ENCODE data around the gene BRD3OS.

The BRD3OS gene

GRCh38 chr9:134068744-134069479, 43.6 kb downstream of the BRD3OS start:
- TF ChIP-seq TAF1 (IDR thresholded peaks at IDR 0.05; ENCODE audit: low read depth) (no peak), ZBTB7A (IDR thresholded peaks at IDR 0.05; ENCODE audit: low read depth) (no peak), USF1 (IDR thresholded peaks at IDR 0.05) (no peak), CREB1 (IDR thresholded peaks at IDR 0.05; ENCODE audit: low read depth) (no peak), REST (IDR thresholded peaks at IDR 0.05; ENCODE audit: low read depth) (no peak), MAX (IDR thresholded peaks at IDR 0.05) (no peak), CEBPB (IDR thresholded peaks at IDR 0.05) (no peak), TEAD4 (IDR thresholded peaks at IDR 0.05) (no peak), EP300 (IDR thresholded peaks at IDR 0.05; ENCODE audit: borderline replicate concordance) (no peak), TCF12 (IDR thresholded peaks at IDR 0.05; ENCODE audit: low read depth) (no peak), FOXM1 (IDR thresholded peaks at IDR 0.05; ENCODE audit: borderline replicate concordance, low read depth) (no peak), EGR1 (IDR thresholded peaks at IDR 0.05) (no peak), NFIC (IDR thresholded peaks at IDR 0.05) (no peak), YY1 (IDR thresholded peaks at IDR 0.05; ENCODE audit: low read depth) (no peak), RAD21 (IDR thresholded peaks at IDR 0.05; ENCODE audit: low read depth) (no peak)

GRCh38 chr9:134069480-134070399, 44.5 kb downstream of the BRD3OS start:
- TF ChIP-seq MAX (IDR thresholded peaks at IDR 0.05): no peak

- TF ChIP-seq YY1 (IDR thresholded peaks at IDR 0.05; ENCODE audit: low read depth) (no peak), FOXM1 (IDR thresholded peaks at IDR 0.05; ENCODE audit: borderline replicate concordance, low read depth) (no peak), CREB1 (IDR thresholded peaks at IDR 0.05; ENCODE audit: low read depth) (no peak), USF1 (IDR thresholded peaks at IDR 0.05) (no peak), RAD21 (IDR thresholded peaks at IDR 0.05; ENCODE audit: low read depth) (no peak), EP300 (IDR thresholded peaks at IDR 0.05; ENCODE audit: borderline replicate concordance) (no peak), TEAD4 (IDR thresholded peaks at IDR 0.05) (no peak), TAF1 (IDR thresholded peaks at IDR 0.05; ENCODE audit: low read depth) (no peak)
Observed at GRCh38 chr9:134071149-134071548, 45.9 kb downstream of the BRD3OS start.

- TF ChIP-seq CEBPB (IDR thresholded peaks at IDR 0.05): no peak
- no peak for TF ChIP-seq REST (IDR thresholded peaks at IDR 0.05; ENCODE audit: low read depth)
- TF ChIP-seq TCF12 (IDR thresholded peaks at IDR 0.05; ENCODE audit: low read depth): no peak
- no peak for TF ChIP-seq NFIC (IDR thresholded peaks at IDR 0.05)
- no peak for TF ChIP-seq FOXM1 (IDR thresholded peaks at IDR 0.05; ENCODE audit: borderline replicate concordance, low read depth)
- TF ChIP-seq EGR1 (IDR thresholded peaks at IDR 0.05): no peak
- no peak for TF ChIP-seq USF1 (IDR thresholded peaks at IDR 0.05)
- no peak for TF ChIP-seq TAF1 (IDR thresholded peaks at IDR 0.05; ENCODE audit: low read depth)
- no peak for TF ChIP-seq TEAD4 (IDR thresholded peaks at IDR 0.05)
- no peak for TF ChIP-seq YY1 (IDR thresholded peaks at IDR 0.05; ENCODE audit: low read depth)
- TF ChIP-seq EP300 (IDR thresholded peaks at IDR 0.05; ENCODE audit: borderline replicate concordance): no peak
- TF ChIP-seq CREB1 (IDR thresholded peaks at IDR 0.05; ENCODE audit: low read depth): no peak
- TF ChIP-seq MAX (IDR thresholded peaks at IDR 0.05): no peak
- TF ChIP-seq ZBTB7A (IDR thresholded peaks at IDR 0.05; ENCODE audit: low read depth): no peak
- TF ChIP-seq RAD21 (IDR thresholded peaks at IDR 0.05; ENCODE audit: low read depth): no peak
Observed at GRCh38 chr9:134073500-134073899, 48.2 kb downstream of the BRD3OS start.

Measured in Ishikawa (cell line).